T follicular helper cell (primary cell): ENCODE data around the gene KMT5C.
A peak's percentile ranks its signal among the peaks of the same experiment; 100 is the strongest.

Experiments
- DNase-seq: peaks from one replicate; pipeline ENCODE4 v3.0.0-alpha.2; 2020; ENCODE audit warnings: low read depth

The KMT5C gene

DNA sequence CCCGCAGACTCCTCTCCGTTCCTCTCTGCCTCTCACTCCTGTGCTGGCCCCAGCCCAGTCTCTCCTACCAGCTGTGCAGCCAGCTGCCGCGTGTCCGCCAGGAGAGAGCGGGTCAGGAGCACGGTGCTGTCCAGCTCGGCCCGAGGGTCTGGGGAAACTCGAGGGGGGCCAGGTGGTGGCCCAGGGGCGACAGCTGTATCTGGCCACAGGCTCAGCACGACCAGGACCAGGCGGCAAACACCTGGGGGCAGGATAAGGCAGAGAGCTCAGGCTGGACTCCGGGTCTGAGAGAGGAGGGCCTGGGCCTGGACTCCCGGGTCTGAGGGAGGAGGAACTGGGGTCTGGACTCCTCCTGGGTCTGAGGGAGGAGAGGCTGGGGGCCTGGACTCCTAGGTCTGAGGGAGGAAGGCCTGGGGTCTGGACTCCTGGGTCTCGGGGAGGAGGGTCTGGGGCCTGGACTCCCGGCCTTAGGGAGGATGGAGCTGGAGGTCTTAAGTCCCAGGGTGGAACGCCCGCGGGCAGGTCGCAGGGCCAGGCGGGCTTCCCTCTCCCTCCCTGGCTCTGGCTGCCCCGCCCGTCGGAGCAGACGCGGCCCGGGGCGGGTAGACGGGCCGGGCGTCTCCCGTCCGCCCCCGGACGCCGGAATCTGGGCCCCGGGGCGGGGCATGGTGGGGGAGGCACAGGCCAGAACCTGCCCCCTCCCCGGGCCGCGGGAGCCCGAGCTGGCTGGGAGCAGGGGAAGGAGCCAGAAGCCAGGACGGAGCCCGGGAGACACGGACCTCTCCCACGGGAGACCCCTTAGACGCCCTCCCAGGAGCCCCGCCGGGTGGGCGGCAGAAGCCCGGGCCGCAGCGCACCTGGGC, 29.3 kb downstream of the KMT5C start:
- no peak for DNase-seq

DNA sequence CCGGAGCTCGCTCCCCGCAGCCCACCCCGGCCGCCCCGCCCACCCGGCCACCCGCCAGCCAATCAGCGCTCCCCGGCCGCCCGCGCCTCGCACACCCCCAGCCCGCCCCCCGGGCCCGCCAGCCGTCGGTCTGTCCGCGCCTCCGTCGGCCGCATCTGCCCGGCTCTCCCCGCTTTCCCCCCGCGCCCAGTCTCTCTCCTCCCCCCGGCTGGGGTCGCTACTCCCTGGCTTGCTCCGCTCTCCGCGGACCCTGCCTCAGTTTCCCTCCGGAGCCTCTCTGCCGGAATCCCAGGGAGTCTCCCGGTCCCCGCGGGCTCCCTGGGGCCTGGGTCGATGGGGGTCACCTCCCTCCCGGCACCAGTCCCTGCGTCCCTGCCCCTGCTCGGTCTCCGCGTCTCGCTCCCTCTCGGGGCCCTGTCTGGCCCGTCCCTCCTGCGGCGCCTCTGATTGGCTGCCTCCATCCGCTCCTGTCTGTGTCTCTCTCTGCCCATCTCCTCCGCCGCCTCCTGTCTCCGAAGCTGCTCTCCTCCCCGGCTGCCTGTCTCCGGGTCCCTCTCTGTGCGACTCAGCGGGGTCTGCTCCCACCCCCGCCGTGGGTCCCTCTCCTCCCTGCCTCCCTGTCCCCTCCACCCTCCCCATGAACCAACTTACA, 30.1 kb downstream of the KMT5C start:
- no peak for DNase-seq

DNA sequence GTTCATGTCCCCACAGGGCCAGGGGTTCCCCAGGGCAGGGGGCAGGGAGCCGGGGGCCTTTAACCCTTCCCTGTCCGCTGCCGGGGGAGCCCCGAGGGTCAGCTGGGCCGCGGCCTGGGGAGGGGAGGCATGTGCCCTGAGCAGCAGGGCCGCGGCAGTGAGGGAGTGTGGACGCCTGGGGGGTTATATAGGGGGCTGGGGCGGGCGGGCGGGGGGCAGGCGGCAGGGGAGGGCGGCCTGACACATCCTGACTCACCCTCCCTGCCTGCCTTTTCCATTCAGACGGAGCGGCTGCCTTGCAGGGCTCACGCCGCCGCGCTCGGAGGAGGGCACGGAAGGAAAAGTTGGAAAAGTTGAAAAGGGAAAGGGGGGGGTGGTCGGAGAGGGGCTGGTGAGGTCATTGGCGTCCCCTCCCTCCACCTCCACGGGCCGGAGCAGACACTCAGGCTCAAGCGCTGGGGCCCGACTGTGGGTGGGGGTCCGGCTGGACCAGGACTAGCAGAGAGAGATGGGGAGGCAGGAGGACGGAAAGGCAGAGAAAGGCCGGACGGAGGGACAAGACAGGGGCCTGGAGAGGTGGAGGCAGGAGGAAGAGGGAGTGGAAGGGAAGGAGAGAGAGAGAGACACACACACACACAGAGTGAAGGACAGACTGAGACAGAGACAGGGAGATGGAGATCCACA, 30.8 kb downstream of the KMT5C start, which contains the start of gene IL11:
TSS of gene IL11 (minus strand) at position 159 of the 684 bp plus-strand sequence. CDS start at position 6, 153 bp downstream.
- DNase-seq = no peak

DNA sequence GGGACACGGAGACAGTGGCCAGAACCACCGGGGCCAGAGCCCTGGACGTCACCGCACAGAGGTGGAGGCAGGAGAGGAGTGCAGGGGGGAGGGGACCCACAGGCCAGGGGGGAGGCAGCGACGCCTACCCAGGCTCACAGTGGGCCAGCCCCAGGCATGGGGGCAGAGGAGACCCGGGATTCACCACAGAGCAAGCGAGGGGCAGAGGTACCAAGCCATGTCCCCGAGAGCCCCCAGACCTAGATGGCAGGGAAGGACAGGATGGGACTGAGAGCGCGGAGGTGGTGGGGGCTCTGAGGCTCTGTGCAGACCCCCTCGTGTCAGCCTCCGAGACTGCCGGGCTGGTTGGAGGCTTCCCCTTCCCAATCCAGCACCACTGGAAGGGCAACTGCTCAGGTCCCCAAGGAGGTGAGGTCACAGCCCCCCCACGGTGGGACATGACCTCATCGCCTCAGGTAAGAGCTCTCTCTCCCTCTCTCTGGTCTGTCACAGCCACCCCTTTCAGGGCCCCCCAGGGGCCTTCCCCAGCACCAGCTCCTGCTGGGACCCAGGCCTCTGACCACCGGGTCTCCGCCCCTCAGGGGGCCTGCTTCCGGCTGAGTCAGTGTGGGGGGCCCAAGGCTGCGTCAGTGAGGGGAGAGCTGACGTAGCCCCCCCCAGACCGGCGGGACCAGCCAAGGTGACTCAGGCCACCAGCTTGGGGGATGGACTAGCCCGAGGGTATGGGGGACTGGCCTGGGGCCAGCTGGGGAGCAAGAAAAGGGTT, 32.8 kb downstream of the KMT5C start:
- no peak for DNase-seq

DNA sequence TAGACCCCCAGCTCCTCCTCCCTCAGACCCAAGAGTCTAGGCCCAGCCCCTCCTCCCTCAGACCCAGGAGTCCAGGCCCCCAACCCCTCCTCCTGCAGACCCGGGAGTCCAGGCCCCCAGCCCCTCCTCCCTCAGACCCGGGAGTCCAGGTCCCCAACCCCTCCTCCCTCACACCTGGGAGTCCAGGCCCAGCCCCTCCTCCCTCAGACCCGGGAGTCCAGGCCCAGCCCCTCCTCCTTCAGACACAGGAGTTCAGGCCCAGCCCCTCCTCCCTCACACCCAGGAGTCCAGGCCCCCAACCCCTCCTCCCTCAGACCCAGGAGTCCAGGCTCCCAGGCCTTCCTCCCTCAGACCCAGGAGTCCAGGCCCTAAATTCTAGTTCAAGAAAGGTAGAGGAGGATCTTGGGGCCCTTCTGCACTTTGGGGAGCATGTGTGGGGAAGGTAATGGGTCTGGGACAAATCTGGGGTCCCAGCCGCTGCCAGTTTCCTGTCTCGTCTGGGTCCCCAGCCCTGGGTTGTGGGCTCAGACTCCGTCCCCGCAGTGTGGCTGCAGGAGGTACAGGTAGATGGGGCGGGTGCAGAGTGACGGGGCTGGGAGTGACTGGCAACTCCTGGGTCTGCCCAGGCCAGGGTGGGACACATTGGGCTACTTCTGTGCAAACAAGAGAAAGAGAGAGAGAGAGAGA, 33.8 kb downstream of the KMT5C start:
- DNase-seq = no peak

DNA sequence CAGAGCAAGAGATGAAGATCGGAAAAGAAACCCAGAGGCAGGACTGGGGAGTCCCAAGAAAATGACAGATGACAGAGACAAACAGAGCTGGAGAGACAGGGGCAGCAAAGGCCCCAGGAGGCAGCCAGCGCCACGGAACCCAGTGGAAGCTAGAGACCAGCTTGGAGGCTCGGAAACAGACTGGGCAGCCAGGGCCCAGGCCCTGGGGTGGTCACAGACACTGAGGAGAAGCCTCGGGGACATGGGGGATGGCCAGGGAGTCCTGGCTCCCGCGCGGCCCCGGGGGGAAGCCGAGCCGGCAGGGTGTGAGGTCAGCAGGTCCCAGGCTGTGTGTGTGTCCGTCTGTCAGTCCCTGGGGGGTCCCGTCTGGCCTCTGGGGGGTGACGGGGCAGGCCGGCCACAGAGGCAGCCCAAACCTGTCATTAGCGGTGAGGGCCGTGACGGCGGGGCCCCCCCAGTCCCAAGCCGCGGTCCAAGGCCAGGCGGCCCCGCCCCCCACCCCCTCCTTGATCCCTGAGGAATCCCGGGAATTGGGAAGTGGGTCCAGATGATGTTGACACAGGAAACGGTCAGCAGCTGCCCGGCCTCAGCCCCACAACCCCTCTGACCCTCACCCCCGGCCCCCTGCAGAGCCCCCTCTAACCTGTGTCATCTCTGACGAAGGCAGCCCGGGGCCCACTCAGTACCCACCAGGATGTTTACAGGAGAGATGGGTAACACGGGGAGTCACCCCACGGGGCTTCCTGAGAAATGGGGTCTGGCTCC, 34.5 kb downstream of the KMT5C start:
- no peak for DNase-seq

DNA sequence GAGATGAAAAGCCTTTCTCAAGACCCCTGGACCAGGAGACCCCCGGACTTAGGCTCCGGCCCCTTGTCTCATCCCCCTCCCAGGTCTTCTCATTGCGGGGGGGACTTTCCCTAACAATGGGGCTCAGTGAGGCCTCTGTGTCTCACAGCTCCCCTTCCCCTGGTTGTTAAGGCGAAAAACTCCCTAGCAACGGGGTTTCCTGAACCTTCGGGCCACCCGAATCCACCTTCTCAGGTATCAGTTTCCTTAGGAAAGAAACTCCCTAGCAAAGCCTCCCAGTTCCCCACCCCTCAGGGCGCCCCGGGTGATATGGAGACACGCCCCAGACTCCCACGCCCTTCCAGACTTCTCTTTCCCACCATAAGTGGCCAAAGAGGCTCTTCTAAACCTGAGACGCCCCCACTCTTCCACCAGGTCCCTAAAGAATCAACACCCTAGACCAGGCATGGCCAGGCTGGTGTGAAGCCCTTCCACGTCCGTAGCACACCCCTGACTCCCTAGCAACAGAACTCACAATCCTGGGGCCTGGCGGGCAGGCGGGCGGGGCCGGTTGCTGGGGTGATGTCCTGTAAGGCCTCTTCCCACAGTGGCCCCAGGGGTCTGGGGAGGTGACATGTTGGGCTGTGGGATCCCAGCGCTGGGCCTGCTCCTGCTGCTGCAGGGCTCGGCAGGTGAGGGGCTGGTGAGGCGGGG, 36.7 kb downstream of the KMT5C start, which contains the start of gene TMEM190:
TSS of gene TMEM190 (plus strand) at position 586 of the 693 bp plus-strand sequence. CDS start at position 614, 28 bp downstream.
- DNase-seq = no peak

DNA sequence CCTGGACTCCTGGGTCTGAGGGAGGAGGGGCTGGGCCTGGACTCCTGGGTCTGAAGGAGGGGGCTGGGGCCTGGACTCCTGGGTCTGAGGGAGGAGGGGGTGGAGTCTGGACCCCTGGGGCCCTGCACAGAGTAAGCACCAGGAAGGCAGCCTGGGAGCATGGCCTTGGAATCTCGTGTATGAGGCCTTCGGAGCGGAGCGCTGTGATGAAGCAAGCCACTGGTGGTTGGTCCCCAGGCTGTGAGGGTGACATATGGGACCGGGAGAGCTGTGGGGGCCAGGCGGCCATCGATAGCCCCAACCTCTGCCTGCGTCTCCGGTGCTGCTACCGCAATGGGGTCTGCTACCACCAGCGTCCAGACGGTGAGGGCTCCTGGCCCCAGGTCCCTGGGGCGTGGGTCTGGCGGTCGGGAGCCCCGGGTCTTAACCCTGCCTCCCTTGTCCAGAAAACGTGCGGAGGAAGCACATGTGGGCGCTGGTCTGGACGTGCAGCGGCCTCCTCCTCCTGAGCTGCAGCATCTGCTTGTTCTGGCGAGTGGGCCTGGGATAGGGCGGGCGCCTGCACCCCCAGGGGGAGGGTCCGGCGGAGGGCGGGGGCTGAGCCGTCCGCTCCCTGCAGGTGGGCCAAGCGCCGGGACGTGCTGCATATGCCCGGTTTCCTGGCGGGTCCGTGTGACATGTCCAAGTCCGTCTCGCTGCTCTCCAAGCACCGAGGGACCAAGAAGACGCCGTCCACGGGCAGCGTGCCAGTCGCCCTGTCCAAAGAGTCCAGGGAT, 37.9 kb downstream of the KMT5C start:
- no peak for DNase-seq

DNA sequence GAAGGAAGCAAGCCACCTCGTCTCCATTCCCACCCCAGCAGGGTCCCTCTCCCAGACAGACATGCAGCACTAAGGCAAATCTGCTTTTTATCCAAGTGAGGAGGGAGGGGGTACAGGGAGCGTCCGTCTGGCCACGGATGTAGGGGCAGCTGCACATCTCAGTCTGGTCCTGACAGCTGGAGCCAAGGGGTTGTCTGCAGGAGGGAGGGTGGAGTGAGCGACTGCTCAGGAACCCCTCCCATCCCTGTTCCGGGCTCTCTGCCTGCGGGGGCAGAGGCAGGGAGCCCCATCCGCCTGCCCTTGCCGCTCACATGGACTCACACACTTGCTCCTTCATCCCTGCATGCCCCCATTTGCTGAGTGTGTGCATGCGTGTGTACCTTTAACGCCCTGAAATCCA, 39.5 kb downstream of the KMT5C start:
- DNase-seq = no peak

DNA sequence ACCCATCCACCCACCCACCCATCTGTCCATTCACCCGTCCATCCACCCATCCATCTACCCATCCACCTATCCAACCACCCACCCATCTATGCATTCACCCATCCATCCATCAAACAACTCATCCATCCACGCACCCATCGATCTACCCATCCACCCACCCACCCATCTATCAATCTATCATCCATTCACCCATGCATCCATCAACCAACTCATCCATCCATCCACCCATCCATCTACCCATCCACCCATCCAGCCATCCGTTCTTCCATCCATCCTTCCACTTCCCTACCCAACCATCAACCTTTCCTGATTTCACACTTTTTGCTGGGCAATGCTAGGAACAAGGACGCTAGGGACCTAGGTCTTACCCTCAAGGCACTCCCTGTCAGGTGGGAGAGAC, 42.3 kb downstream of the KMT5C start:
- no peak for DNase-seq

DNA sequence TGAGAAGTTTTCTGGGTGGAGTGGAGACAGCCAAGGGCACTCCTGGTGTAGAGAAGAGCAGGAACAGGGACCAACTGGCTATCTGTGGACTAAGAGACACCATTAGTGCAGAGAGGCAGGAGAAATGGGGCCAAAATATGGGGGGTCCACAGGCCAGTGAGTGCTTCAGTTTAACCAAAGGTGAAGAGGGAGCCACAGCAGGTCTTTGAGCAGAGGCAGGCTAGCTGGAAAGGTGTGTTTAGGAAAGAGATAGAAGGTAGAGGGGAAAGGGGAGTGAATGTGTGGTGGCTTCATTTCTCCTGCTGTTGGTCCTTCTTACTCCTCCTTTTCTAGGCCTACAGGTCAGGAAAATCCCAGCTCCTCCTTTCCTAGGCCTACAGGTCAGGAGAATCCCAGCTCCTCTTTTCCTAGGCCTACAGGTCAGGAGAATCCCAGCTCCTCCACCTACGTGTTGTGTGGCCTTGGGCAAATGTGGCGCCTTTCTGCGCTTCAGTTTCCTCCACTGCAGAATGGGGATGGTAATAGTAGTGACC, 42.9 kb downstream of the KMT5C start:
- DNase-seq = no peak

DNA sequence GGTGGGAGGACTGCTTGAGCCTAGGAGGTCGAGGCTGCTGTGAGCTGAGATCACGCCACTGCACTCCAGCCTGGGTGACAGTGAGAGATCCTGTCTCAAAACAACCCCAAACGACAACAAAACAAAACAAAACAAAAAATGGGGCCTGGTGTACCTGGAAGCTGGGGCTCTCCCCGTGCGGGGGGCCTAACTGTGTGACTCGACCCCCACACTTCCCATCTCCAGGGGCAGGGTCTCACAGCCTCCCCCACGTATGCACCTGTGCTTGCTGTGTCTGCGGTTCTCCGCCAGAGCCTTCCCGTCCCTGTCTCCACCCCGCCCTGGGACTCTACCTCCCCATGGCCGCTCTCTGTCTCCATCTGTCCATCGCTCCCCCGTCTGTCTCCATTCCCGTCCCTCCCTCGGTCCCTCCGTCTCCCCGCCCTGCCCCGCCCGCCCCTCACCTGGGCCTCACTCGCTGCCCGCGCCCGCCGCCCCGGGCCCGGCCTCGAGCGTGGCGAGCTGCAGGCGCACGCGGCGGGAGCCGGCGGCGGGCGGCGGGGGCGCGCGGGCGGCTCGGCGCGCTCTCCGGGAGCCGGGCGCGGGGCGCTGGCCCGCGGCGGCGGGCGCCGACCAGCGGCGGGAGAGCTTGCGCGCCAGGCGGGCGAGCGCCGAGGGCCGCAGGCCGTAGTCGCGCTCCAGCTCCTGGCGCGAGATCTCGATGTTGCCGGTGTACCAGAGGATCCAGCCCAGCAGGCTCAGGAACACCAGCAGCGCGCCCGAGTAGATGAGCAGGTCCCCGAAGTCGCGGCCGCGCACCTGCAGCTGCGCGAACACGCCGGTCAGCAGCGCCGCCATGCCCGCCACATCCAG, 43.8 kb downstream of the KMT5C start:
- no peak for DNase-seq

DNA sequence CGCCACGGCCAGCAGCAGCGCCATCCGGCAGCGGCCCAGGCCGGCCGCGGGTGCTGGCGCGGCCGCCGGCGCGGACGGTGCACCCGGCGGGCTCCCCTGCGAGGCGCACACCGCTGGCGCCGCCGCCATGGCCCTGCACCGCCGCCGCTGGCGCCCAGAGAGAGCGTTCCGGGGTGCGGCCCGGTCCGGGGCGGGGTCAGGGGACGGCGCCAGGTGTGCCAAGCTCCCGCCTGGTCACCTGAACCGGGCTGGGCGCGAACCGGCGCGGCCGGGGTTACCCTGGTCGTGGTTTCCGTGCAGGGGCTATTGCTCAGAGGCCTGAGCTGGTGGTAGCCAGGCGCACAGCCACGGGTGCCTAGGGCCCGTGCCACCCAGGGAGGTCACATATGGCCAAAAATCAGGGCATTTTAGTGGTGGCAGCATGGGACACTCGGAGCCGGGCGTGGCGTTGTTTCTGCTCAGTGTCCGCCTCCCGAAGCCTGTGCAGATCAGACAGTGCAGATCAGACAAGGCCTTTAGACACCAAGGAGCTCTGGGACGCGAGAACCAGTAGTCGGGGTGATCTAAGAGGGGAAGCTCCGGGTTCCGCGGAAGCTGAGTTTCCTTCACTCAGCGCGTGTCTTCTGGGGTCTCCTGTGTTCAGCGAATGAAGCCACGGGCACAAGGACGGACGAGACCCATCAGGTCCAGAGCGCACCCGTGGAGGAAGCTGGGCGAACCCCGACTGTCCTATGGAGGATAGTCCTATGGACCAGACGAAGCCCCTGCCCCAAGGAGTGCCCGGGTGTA, 44.6 kb downstream of the KMT5C start, which contains the start of gene TMEM238:
TSS of gene TMEM238 (minus strand) at position 162 of the 789 bp plus-strand sequence. CDS start at position 129, 33 bp downstream.
- no peak for DNase-seq

DNA sequence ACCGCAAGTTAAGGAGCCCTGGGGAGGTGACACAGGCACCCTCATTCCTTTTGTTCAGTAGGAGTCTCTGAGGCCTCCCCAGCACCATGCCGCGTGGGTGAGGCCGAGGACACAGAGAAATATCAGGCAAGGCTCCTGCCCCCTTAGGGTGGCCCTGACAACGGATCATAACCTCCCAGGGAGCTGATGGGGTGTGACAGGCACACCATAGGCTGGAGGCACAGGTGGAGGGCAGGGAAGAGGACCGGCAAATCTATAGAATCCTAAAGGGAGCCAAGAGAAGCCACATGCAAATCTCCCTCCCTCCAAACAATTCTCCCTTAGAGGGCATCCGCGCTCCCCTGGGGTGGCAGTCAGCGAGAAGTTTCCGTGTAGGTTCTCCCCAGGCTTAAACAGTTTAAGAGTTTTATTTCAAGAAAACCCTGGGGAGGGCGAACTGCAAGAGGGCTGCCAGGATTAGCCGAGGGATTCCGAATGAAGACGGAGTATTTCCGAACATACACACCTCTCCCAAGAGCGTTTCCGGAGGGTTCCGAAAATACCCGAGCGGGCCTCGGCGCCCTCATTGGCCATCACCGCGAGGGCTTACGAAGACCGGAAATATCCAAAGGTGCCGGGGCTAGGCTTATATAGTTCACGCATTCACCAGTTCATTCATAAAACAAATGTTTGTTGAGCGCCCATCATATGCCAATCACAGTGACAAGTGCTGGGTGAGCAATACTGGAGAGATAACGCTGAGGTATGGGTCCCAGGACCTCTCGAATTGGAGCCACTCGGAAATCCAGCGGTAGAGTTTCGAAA, 45.4 kb downstream of the KMT5C start:
- peak; percentile 96 for DNase-seq

DNA sequence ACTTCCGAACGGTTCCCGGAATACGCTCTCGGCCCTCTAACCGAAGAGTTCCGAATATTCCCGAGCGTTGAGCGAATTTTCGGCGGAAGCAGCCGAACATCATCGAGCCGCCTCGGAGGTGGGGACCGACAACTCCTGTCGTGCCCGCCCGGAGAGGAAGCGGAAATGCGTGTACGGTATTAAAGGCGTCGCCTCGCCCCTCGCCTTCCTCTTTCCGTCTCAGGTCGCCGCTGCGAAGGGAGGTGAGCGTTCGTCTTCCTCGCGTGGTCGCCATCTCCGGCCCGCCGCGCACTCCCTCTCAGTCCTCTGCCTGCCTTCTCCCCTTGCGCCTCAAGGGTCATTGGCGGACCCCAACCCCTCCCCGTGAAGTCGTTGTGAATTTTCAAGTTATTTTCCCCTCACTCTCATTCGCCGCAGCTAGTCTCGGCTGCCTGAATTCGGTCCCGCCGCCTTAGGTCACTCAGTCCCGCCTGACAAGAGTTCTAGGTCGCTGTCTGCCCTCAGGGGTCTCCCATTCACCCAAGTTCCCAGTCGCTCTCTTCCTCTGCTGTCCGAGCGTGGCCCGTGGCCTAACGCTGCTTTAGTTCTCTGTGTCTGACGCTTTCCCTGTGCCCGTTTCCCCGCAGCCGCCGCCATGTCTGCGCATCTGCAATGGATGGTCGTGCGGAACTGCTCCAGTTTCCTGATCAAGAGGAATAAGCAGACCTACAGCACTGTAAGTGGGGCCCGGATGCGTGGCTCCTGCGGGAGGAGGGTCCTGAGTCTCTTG, 46.2 kb downstream of the KMT5C start, which contains the start of gene RPL28:
TSS of gene RPL28 (plus strand) at position 209 of the 769 bp plus-strand sequence. CDS start at position 635, 426 bp downstream.
- DNase-seq = peak; percentile 97
